AG04449 (cell line): ENCODE results near the gene FAM240A.
"Not testable (repeated sequence)": the region's sequence is repeated elsewhere in the genome, so short reads cannot be mapped to it uniquely, and the experiment has no call there.

Source experiments
- CTCF ChIA-PET: fragments of 350-600 bp; formaldehyde crosslinking; extraction: SDS; loops from one replicate; lab custom pipeline; 2021; ENCODE audit warnings: antibody characterized with exemption; lab: Yijun Ruan, JAX
- POLR2A ChIA-PET: fragments of 400-600, 350-600 bp; formaldehyde crosslinking; extraction: SDS; loops from one replicate; lab custom pipeline; 2020; ENCODE audit warnings: antibody characterized with exemption, inconsistent platforms; lab: Yijun Ruan, JAX
- DNase-seq: peaks from one replicate; pipeline ENCODE4 v3.0.0-alpha.2; 2010; ENCODE audit warnings: low read depth, low spot score
- H3K4me3 ChIP-seq: 2 replicates; pipeline ENCODE4 v1.5.1; 2011; ENCODE audit warnings: low read depth, mild to moderate bottlenecking, control low read depth, low read length
- TF ChIP-seq, protein P1 (sequence below): IDR thresholded peaks from one replicate; pipeline ENCODE4 v1.5.1; 2011; ENCODE audit warnings: mild to moderate bottlenecking, moderate library complexity, low read length, control low read depth, inconsistent platforms; ENCODE audit not compliant: insufficient read depth; ENCODE audit errors: missing control alignments

FAM240A gene

DNA sequence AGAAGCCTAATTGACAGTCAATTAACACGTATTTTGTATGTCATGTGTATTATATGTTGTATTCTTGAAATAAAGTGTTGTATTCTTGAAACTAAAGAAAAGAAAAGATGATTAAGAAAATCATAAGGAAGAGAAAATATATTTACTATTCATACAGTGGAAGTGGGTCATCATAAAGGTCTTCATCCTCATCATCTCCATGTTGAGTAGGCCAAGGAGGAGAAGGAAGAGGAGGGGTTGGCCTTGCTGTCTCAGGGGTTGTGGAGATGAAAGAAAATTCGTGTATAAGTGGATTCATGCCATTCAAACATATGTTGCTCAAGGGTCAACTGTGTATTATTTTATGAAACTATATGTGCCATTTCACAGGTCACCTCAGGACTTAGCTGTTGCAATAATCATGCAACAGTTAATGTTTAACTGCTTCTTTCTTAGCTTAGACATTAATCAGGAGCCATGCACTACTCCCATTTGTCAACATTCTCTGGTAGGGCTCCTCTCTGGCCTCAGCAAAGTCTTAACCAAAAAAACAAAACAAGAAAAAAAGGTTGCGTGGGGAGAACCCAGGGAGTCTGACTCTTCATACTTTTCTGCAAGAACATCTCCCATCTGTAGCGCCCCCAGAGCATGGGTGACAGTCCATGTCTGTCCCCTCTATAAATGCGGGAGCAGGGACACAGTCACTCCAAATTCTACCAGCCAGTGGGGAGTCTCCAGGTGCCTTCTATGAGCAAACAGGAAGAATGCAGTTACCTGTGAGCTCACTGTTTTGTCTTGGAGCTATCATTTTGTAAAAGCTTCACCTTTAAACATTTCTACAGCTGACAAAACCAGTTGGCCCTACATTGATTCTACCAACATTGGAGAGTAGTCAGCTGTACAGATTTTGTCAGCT is 26.3 kb upstream of the FAM240A start:
- no peak for DNase-seq
- POLR2A ChIA-PET = no interaction called here
- CTCF ChIA-PET = interaction anchor here (1.3 to 3.0 kb wide), 3 partner anchors 23 to 97 kb away, joined by 5 to 13 read pairs (median 6); no protein-coding TSS in a partner anchor
- H3K4me3 ChIP-seq = no peak overlapping the region
- TF ChIP-seq, protein P1, sequence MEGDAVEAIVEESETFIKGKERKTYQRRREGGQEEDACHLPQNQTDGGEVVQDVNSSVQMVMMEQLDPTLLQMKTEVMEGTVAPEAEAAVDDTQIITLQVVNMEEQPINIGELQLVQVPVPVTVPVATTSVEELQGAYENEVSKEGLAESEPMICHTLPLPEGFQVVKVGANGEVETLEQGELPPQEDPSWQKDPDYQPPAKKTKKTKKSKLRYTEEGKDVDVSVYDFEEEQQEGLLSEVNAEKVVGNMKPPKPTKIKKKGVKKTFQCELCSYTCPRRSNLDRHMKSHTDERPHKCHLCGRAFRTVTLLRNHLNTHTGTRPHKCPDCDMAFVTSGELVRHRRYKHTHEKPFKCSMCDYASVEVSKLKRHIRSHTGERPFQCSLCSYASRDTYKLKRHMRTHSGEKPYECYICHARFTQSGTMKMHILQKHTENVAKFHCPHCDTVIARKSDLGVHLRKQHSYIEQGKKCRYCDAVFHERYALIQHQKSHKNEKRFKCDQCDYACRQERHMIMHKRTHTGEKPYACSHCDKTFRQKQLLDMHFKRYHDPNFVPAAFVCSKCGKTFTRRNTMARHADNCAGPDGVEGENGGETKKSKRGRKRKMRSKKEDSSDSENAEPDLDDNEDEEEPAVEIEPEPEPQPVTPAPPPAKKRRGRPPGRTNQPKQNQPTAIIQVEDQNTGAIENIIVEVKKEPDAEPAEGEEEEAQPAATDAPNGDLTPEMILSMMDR = no peak

DNA sequence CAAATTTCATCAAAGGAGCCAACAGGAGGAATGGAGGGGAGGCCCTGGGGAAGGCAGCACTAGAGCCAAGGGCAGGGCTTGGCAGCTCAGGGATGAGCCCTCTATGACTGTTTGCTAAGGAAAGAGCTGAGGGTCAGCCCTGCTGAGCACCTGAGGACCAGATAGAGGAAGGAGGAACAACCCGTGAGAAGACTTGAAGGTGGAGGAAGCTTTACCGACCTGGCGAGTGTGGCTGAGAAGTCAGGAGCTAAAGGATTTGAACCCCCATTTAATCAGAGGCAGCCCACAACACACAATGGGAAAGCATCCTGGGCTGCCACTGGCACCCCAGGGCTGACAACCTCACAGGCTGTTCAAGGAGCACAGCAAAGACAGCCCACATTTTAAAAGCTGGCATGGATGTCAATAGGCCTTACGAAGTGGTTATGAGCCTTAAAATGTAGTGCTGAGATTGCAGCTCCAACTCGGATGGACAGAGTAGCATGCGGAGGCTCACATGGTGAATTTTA is 25.5 kb upstream of the FAM240A start:
- ChIA-PET CTCF (interaction anchor here (1.3 to 3.0 kb wide), 2 partner anchors 43 to 98 kb away, joined by 5 to 13 read pairs; no protein-coding TSS in a partner anchor), POLR2A (no interaction called here)

DNA sequence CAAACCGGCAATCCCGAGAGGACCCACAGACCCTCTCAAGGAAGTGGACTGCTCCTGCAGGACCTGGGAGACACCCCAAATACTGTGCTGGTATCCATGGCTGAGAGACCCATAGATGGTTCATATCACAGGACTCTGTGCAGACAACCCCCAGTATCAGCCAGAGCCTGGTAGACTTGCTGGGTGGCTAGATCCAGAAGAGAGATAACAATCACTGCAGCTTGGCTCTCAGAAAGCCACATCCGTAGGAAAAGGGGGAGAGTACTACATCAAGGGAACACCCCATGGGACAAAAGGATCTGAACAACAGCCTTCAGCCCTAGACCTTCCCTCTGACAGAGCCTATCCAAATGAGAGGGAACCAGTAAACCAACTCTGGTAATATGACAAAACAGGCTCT is 25.1 kb upstream of the FAM240A start:
- POLR2A ChIA-PET, DNase-seq, H3K4me3 ChIP-seq: not testable (repeated sequence)
- CTCF ChIA-PET = interaction anchor here (1.2 to 3.0 kb wide), 4 partner anchors 43 to 98 kb away, joined by 3 to 13 read pairs (median 4); no protein-coding TSS in a partner anchor

More for the DNA sequence above, 25.5 kb upstream of the FAM240A start:
- TF ChIP-seq, protein P1 = no peak
- no peak overlapping the region for H3K4me3 ChIP-seq
- DNase-seq = no peak

DNA sequence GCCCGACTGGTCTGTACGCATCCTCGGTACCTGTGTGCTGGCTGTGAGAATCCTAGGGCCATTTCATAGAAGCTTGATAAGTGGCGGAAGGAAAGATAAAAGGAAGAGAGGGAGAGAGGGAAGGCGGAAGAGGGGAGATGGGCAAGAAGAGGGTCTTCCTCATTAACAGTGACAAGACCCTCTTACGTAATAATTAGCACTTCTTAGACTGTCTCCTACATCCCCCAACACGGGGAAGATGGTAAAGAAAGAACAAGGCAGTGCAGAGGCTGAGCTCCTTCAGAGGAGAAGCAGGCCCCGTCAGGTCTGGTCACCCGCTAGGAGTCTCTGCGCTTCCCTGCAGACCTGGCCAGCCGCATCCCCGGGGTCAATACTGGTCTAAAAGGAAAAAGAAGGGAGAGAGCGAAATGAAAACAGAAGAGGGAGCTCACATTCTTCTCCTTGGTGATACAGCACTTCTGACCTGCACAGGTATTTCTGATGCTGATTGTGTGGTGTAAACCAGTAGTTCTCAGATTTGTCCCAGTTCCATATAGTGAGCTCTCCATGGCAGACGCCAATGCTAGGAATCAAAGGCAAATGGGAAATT is 19.0 kb upstream of the FAM240A start:
- ChIA-PET CTCF (interaction anchor here (1.4 to 1.6 kb wide), 2 partner anchors 37 to 104 kb away, joined by 3 to 6 read pairs; no protein-coding TSS in a partner anchor), POLR2A (no interaction called here)
- TF ChIP-seq, protein P1 = no peak
- DNase-seq = no peak
- H3K4me3 ChIP-seq = no peak overlapping the region

DNA sequence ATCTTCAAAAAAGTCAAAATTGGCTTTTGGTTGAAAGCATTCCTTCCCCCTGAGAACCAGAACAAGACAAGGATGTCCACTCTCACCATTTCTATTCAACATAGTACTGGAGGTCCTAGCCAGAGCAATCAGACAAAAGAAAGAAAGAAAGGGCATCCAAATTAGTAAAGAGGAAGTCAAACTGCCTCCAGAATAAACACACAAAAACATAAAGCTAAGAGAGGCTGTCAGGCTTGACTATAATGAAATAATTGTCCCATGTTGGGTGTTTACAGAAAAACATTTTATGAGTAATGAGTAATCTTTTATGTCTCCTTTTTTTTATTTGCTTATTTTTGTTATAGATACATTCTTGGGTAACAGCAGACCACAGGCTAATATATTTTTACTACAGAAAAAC is 18.3 kb upstream of the FAM240A start:
- no peak overlapping the region for H3K4me3 ChIP-seq
- ChIA-PET CTCF (interaction anchor here (1.4 to 1.6 kb wide), 2 partner anchors 36 to 105 kb away, joined by 3 to 6 read pairs; no protein-coding TSS in a partner anchor), POLR2A (no interaction called here)
- no peak for DNase-seq
- TF ChIP-seq, protein P1 = no peak

DNA sequence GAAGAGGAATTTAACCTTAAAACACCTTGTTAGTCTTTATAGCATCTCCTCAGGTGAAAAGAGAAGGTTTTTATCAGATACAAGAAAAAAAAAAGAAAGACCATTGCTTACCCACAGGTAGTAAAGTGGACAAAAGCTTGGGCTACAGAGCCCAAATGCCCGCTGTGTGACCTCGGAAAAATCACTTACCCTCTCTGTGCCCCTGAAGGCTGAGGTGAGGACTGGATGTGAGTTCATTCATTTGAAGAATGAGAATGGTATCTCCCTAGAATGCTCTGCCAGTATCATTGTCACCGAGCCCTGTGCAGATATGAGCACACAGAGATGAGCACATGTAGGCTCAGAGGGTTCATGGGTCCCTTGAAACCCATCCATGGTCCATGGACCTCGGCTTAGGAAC is 17.6 kb upstream of the FAM240A start:
- H3K4me3 ChIP-seq = no peak overlapping the region
- no peak for DNase-seq
- ChIA-PET POLR2A (no interaction called here), CTCF (no interaction called here)
- TF ChIP-seq, protein P1 = no peak
